GM21515 (cell line): ENCODE results near the gene OSBPL10.

Experiments
- ATAC-seq: cut with Tn5 transposase; IDR thresholded peaks from one replicate; pipeline ENCODE4 v1.9.1; 2021; ENCODE audit not compliant: unreplicated experiment

The OSBPL10 gene

DNA sequence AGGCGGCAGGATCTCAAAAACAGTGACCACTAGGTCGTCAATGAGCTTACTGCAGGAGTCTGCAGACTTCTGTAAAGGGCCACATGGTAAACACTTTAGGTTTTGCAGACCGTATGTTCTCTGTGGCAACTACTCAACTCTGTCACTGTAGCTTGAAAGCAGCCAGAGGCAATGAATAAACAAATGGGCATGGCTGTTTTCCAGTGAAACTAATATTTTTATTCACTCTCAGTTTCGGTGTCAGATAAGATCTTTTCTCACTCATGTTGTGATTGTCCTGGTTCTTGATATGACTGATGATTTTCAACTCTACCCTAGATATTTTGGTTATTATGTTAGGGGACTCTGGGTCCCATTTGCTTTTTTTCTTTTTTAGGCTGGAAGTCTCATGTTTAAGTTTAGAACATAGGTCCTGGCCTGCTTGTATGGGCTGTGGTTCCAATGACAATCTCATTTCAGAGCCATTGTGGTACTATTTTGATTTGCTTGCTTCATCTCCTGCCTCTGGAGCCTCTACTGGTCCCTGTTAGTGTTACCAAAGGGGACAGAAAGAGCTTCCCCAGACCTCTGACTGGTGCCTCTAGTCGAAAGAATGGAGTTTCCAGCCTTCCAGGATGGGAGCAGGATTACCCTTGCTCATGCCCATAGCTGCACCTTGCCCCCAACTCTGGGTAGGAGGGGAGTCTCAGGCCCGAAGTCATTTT, 226.3 kb downstream of the OSBPL10 start:
- ATAC-seq: peak; percentile 91

GRCh38 chr3:31753050-31753425, 228.0 kb downstream of the OSBPL10 start:
- no peak for ATAC-seq

DNA sequence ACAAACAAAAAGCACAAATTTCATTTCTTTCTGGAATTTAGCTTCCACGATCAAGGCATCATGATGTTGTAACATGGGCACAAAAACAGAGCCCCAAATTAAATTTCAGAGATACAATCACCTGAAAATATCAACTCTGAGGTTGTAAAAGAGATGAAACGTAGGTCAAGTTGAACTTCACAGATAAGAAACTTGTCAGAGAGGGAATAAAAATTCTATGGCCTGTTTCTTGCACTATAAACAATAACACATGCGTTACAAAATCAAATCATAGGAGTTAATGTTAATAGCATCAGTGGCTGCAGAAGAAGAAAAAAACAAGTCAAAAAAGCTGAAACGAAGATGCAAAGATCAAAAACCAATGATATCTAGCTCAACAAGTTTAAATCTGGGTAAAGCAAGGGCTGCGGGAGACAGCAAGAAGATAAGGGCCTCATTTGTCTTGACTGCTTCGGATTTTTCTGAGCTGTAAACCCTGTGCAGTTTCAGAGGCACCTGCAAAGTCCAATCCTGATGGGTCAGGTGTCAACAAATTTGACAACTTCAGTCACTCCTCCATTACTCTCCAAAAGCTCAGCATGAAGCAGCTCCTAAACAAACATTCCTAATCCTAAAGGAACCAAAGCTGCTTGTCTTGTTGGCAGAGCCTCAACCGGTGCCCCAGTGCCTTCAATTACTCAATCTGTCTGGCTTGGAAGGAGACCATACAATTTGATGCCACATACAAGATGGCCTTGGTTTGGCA, 228.6 kb downstream of the OSBPL10 start:
- ATAC-seq: no peak

DNA sequence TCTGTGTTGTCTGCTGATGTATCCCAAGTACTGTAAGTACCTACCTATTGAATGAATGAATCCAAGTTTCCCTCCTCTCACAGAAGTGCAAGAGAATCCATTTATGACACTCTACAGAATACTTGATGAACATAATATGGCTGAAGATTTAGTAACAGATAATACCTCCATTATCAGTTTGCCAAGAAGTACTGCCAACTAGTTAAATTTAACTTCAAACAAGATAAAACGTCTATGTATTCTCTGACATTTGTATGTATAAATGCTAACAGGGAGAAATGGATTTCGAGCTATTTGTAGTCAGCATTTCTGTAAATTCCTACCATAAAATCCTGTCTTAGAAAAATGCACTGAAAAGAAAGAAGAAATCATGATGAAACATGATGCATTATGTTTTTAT, 230.7 kb downstream of the OSBPL10 start:
- ATAC-seq: no peak

DNA sequence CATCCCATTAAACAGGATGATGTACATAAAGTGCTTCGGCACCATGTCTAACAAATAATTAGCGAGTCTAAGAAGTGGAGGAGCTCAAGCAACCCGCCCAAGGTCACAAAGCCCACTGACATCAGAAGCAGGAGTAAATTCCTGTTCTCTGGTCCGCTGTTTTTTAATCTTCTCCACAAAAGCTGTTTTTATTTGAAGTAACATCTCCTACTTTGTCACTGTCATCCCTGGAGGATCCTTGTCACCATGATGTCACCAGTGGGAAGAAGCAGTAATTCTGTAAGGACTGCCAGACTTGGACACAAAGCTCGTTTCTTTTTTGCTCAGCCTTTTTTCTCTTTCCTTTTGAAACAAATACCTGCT, 232.1 kb downstream of the OSBPL10 start:
- ATAC-seq: no peak

GRCh38 chr3:31748281-31748932, 232.7 kb downstream of the OSBPL10 start:
- no peak for ATAC-seq

DNA sequence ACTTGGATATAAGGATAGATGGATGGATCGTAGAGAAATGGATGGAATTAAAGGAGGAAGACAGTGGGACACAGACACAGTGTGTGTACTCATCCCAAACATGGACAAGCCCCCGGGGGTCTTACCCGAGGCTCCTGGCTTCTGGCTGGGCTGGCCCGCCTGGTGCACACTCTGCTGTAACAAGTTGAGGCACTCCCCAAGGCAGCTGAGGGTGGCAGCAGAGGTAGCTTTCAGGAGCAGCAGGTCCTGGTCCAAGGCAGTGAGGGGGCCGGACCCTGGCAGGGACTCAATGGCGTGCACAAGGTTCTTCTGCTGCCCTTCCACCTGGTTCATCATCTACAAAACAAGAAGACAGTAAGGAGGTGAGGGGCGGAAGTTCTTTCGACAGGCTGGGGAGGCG, 233.3 kb downstream of the OSBPL10 start:
- ATAC-seq: no peak

DNA sequence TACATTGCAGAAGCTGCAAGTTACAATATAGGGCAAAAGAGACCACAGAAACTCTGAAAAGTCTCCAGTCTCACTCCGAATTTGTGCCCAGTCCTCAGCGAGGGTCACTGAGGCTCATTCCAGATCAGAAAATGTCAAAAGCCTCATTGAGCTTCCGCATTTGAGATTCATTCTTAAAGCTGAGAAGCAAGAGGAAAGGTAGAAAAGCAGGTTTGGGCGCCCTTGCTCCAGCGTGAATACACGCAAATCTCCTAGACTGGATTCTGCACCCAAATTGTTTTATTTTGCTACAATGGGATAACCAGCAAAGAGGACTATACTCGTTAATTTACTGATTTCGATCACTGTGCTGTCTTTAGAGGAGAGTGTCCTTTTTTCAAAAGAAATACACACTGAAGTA, 236.1 kb downstream of the OSBPL10 start:
- ATAC-seq: no peak

DNA sequence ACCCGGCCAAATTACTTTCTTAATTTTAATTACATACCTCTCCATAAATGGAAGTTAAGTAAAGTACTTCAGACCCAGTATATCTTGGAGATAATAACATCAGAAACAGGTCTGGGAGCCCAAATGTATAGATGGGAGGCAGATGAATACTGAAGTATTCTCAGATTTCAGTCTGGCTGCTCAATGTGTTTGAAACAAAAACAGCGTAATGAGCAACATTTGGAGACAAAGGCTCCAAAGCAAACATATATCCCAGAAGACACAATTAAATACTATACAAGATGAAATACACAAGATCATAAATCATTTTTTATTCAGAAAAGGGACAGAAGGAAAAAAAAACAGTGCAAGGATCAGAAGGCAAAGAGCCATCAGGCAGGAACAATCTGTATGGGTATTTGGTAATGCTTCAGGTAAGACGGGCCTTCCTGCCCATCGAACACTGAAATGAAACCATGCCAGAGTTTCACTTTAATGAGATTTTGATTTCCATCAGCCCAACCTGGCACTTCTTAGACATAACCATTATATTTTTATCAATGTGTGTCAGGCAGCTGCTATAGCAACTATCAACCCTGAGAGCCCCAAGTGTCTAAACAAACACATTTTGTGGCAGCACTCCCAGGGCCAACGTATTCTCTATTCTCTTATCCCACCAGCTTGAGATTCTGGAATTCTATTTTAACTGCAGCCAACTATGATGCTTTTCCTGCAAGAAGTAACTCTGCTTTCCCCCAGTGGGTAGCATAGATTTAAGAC, 237.6 kb downstream of the OSBPL10 start:
- ATAC-seq: no peak

- no peak for ATAC-seq
These were observed 240.7 kb downstream of the OSBPL10 start for GRCh38 chr3:31740397-31740796.

DNA sequence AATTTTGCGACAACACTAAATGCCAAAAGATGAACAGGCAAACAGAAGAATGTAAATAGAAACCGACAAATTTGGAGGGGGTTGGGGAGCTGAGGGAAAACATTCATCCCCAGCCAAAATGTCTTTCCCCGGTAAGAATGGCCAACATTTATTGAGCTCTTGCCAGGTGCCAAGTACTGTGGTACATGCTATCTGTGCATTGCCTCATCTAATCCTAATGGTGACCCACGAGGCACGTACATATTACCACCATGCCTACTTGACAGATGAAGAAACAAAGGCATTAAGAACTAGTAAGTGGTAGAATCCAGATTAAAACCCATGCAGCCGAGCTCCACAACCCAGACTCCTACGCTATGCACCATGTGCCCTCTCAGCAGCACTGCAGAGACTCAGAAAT, 242.7 kb downstream of the OSBPL10 start:
- ATAC-seq: no peak

- no peak for ATAC-seq
These were observed 245.4 kb downstream of the OSBPL10 start for GRCh38 chr3:31735667-31736066.

GRCh38 chr3:31733234-31733667, 247.8 kb downstream of the OSBPL10 start:
- no peak for ATAC-seq

GRCh38 chr3:31732548-31732947, 248.5 kb downstream of the OSBPL10 start:
- ATAC-seq: no peak

- ATAC-seq: no peak
These were observed 251.5 kb downstream of the OSBPL10 start for GRCh38 chr3:31729573-31729972.

DNA sequence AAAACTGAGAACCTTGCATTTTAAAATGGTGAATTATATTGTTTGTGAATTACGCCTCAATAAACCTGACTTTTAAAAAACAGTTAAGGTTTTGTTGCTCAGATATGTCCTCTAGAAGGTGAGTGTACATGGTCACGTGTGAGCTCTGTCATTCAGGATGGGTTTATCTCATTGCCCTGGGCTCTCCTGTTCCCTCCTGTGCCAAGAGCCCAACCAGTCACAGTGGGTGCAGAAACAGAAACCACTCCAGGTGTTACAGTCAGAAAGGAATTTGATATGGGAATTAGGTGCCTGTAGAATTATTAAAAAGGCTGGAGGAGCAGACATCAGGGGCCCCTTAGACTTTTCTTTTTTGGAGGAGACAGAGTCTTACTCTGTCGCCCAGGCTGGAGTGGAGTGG, 252.0 kb downstream of the OSBPL10 start:
- no peak for ATAC-seq

- no peak for ATAC-seq
These were observed 252.7 kb downstream of the OSBPL10 start for GRCh38 chr3:31728403-31728802.

DNA sequence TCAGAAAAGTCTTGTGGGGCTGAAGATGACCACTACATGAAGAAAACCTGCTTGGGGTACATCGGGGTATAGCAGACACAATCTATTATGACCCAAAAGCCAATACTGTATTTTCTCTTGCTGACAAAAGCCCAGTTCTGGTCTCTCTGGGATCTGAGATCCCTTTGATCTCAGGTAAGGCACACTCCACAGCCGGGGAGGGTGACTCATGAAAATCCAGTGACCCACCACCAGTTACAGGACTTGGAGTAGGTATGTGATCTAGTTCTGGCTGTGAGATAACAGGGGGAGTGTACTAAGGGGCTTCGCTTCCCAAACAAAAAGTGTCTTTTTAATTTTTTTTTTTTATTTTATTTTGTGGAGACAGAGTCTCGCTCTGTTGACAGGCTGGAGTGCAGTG, 255.1 kb downstream of the OSBPL10 start:
- no peak for ATAC-seq

- ATAC-seq: no peak
These were observed 255.5 kb downstream of the OSBPL10 start for GRCh38 chr3:31725568-31725967.

- peak; percentile 59 for ATAC-seq
These were observed 256.4 kb downstream of the OSBPL10 start for GRCh38 chr3:31724651-31725050.

GRCh38 chr3:31724116-31724515, 256.9 kb downstream of the OSBPL10 start:
- ATAC-seq: no peak
